GM20000 (cell line): ENCODE results near the gene OSBPL6.

Experiments
- DNase-seq: peaks from one replicate; pipeline ENCODE4 v3.0.0; 2012; ENCODE audit warnings: low spot score
- CTCF ChIP-seq: IDR thresholded peaks from 2 replicates; pipeline ENCODE4 v1.5.1; 2012; ENCODE audit warnings: mild to moderate bottlenecking, control low read depth; ENCODE audit errors: extremely low read depth, missing control alignments

OSBPL6 gene

GRCh38 chr2:178264211-178264610 is 69.9 kb downstream of the OSBPL6 start:
- no peak for DNase-seq
- no peak for TF ChIP-seq CTCF

DNA sequence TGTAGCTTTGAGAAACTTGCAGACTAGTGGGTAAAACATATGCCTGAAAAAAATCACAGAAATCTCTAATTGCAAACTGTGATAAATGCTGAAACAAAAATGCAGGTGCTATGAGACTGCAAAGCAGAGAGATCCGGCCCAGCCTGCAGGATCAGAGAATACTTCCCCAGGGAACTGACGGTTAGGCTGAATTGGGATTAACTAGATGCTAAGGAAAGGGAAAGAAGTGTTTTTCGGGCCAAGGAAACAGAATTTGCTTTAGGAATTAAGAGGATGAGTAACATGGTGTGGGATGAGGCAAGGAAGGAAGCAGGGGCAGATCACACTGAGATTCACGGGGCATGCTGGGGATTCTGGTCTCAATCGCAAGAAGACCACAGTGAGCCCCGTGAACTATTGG is 71.5 kb downstream of the OSBPL6 start:
- DNase-seq, result no peak
- no peak for TF ChIP-seq CTCF

- TF ChIP-seq CTCF, result no peak
- DNase-seq, result no peak
Observed at GRCh38 chr2:178266445-178266844, 72.1 kb downstream of the OSBPL6 start.

DNA sequence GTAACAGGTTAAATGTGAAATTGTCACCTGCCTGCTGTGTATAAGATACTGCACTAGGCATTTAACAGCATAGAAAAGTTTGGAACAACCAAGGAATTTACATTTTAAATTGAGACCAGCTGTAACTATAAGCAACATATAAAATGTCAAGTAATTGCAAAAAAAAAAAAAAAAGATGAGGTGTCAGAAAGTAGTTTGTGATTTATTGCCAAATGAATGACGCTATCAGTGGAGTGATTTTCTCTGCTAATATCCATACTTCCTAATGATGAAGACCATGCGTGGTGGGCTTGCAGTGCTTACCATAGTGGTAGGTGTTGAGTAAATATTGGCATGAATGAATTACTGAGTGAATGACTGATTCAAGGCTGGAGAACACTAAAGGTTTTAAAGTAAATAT is 73.3 kb downstream of the OSBPL6 start:
- DNase-seq, result no peak
- TF ChIP-seq CTCF, result no peak

DNA sequence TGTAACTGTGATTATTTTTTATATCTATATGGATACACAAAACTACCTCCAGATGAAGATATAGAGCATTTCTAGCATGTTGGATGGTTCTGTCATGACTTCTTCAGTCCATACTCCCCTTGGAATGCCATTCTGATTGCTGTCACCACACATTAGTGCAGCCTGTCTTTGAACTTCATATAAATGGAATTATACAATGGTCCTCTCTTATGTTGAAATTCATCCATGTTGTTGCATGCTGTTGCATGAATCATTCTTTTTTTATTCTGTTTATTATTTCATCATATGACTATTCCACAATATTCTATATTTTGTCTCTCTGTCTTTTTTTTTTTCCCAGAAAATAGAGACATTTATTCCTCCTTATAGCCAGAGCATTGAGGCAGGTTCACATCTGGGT is 74.1 kb downstream of the OSBPL6 start:
- no peak for DNase-seq
- TF ChIP-seq CTCF, result no peak

GRCh38 chr2:178269438-178270224 is 75.3 kb downstream of the OSBPL6 start:
- TF ChIP-seq CTCF, result no peak
- no peak for DNase-seq

- no peak for DNase-seq
Observed at GRCh38 chr2:178270338-178270737, 76.0 kb downstream of the OSBPL6 start.

More at GRCh38 chr2:178270338-178270737, 76.0 kb downstream of the OSBPL6 start:
- TF ChIP-seq CTCF, result no peak
